NT2/D1 (cell line): ENCODE measurements around the gene CGNL1.

Experiments
- SUZ12 ChIP-seq: IDR thresholded peaks from 2 replicates; pipeline ENCODE4 v1.6.1; 2011; ENCODE audit not compliant: insufficient read length, insufficient read depth; ENCODE audit errors: extremely low read depth
- ZNF274 ChIP-seq: IDR thresholded peaks from 2 replicates; pipeline ENCODE4 v1.6.1; 2011; ENCODE audit warnings: mild to moderate bottlenecking, low read depth, low read length

- no peak for TF ChIP-seq SUZ12
- no peak for TF ChIP-seq ZNF274
Observed at GRCh38 chr15:57344282-57344681, 32.0 kb upstream of the CGNL1 start.
